Measurements from ENCODE around the gene G6PC2.

- peak in 5 of 6 experiments; percentile 26 to 60 (median 35) for TF ChIP-seq CTCF (IDR thresholded peaks at IDR 0.05)
- no peak for TF ChIP-seq POLR2A (IDR thresholded peaks at IDR 0.05)
Observed at GRCh38 chr2:168948621-168949212, 47.6 kb downstream of the G6PC2 start.
